Spleen (tissue), 11 donors: ENCODE results near the gene AQP5. TPM values are rescaled to one million over a fixed set of nuclear protein-coding genes. Genes with fewer than 3 reads are reported as not detected.

Experiments
- DNase-seq: peaks from one replicate; pipeline ENCODE4 v3.0.0-alpha.2; 2020
- H3K27ac ChIP-seq, 8 donors: fragments of 200-600 bp; sonication (generic) in 7 of 8; 1 replicate in 4 of 8; 2 replicates in 4 of 8; pipeline versions ENCODE4 v1.5.0 to v1.8.0; 2016 to 2021; ENCODE audit warnings: inconsistent platforms in 4 of 8, mild to moderate bottlenecking in 4 of 8, moderate library complexity in 1 of 8
- H3K27me3 ChIP-seq, 7 donors: fragments of 200-600 bp; sonication (generic) in 6 of 7; replicated peaks in 1 of 7; 1 replicate in 4 of 7; 2 replicates in 3 of 7; pipeline versions ENCODE4 v1.5.0 to v1.8.0; 2016 to 2021; ENCODE audit warnings: inconsistent platforms in 3 of 7, mild to moderate bottlenecking in 1 of 7
- H3K36me3 ChIP-seq, 6 donors: fragments of 200-600 bp; sonication (generic) in 5 of 6; 1 replicate in 4 of 6; 2 replicates in 2 of 6; pipeline versions ENCODE4 v1.5.0 to v1.8.0; 2016 to 2021; ENCODE audit warnings: inconsistent platforms in 2 of 6
- H3K4me1 ChIP-seq, 6 donors: fragments of 200-600 bp; sonication (generic) in 5 of 6; 1 replicate in 3 of 6; 2 replicates in 3 of 6; pipeline versions ENCODE4 v1.5.0 to v1.8.0; 2016 to 2021; ENCODE audit warnings: inconsistent platforms in 3 of 6
- H3K4me3 ChIP-seq, 8 donors: fragments of 200-600 bp; sonication (generic) in 7 of 8; 1 replicate in 4 of 8; 2 replicates in 4 of 8; pipeline versions ENCODE4 v1.5.0 to v1.8.0; 2016 to 2021; ENCODE audit warnings: inconsistent platforms in 4 of 8, mild to moderate bottlenecking in 4 of 8, moderate library complexity in 2 of 8
- H3K9me3 ChIP-seq, 8 donors: fragments of 200-600 bp; sonication (generic) in 7 of 8; 1 replicate in 4 of 8; 2 replicates in 4 of 8; pipeline versions ENCODE4 v1.5.0 to v1.8.0; 2016 to 2021; ENCODE audit warnings: inconsistent platforms in 4 of 8
- CTCF ChIP-seq, 11 experiments: fragments of 200-600 bp in 7 of 11; fragments of 450-650 bp in 4 of 11; sonication (generic) in 4 of 11; IDR thresholded peaks in 8 of 11; conservative IDR thresholded peaks in 3 of 11; 1 replicate in 7 of 11; 2 replicates in 4 of 11; pipeline versions ENCODE4 v1.4.0 to v1.8.0; 2016 to 2021; ENCODE audit warnings: antibody characterized with exemption in 11 of 11, inconsistent platforms in 4 of 11, mild to moderate bottlenecking in 1 of 11
- POLR2A ChIP-seq, 3 donors: fragments of 450-650 bp; IDR thresholded peaks; one replicate each; pipeline ENCODE4 v1.5.1; 2017; ENCODE audit warnings: antibody characterized with exemption in 3 of 3, mild to moderate bottlenecking in 1 of 3
- POLR2AphosphoS5 ChIP-seq, 3 donors: sonication (generic); formaldehyde crosslinking; IDR thresholded peaks; one replicate each; pipeline ENCODE4 v1.5.1; 2017; ENCODE audit warnings: antibody characterized with exemption in 3 of 3
- WGBS, 5 donors: extraction: QIAGEN DNeasy Blood & Tissue Kit in 3 of 5; methylation state at CpG; one replicate each; pipeline versions ENCODE4 v1.1.5 to v1.1.7; 2013 to 2018; 5-methylcytosine and 5-hydroxymethylcytosine counted together
- intact Hi-C: fragments of 100-400 bp; cut with DNase I; formaldehyde crosslinking; loops from one replicate; pipeline ENCODE4 v1.15.0; 2023; ENCODE audit warnings: low total_unique reads
- polyA plus RNA-seq, 3 donors: library from polyadenylated mRNA; stranded (reverse); fragments of 200-250 nt; gene quantifications; one replicate each; pipeline ENCODE4 v1.2.1, GENCODE V29; 2013
- total RNA-seq, 7 donors: library from RNA; depleted of rRNA in 3 of 7; stranded (reverse); fragments of >200 nt in 3 of 7; fragmentation: NEBNext Ultra II Directional in 4 of 7; extraction: Animal tissue kit (Norgen Biotek cat#: 25700) in 4 of 7; gene quantifications; one replicate each; pipeline versions ENCODE4 v1.1.0 to v1.2.1, GENCODE V29; 2016 to 2021
- donor health status: healthy with polysubstance abuse.
- donor health status: DM: no; HTN: no; CAD: no; lungs with moderate emphysema.
- donor health status: DM: no; HTN: no; CAD: no.
- donor health status: Bipolar disorder and iron deficiency.
- donor health status: healthy.
- donor health status: DM: no; HTN: no; CAD: no.
- donor health status: DM: yes; HTN: yes; CAD: no.

AQP5 gene
- total and polyA plus RNA-seq, 10 donors = 0.05 to 0.46 (median 0.30) TPM; not detected in 5

DNA sequence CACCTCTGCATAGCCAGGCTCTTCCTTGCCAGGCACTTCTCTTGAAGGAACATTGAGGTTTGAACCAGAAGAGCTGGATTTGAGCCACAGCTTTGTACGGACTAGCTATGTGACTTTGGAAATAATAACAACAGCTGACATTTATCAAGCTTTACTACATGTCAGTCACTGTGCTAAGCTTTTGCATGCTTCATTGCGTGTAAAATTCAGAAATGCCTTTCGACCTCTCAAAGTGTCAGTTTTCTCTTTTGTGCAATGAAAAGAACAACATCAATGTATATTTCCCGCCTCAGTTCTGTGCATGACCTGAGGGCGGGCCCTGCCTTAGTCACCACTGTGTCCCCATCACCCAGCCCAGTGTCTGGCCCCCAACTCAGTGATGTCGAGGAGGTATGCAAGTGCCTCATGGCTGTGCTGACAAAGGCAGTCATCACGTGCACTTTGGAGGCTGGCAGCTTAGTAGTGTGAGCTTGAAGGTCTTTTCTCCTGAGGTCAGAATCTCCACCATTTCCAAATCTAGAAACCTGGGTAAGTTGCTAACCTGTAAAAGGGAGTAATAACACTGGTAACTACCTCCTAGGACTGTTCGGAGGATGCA, 29.0 kb upstream of the AQP5 start:
- no peak overlapping the region for H3K4me3 ChIP-seq
- intact Hi-C loops = no loop called here
- H3K4me1 ChIP-seq = peaks cover 0 to 4% (median 0%) of the 10 kb centered on the region in 6 donors
- 76 to 88% (median 81%) methylated on average over 8 of the region's 8 CpGs for WGBS, 5 donors
- peaks cover 0 to 11% (median 0%) of the 10 kb centered on the region in 7 donors for H3K27me3 ChIP-seq
- peak overlapping the region in 3 of 8 donors; percentile 28 to 42 (median 32) for H3K27ac ChIP-seq
- DNase-seq = peak; percentile 49
- no peaks in the 10 kb centered on the region for H3K9me3 ChIP-seq
- TF ChIP-seq POLR2AphosphoS5 (IDR thresholded peaks at IDR 0.05) (peak in 2 of 3 donors; percentile 6 to 12), POLR2A (IDR thresholded peaks at IDR 0.05) (no peak), CTCF (IDR thresholded peaks at IDR 0.05 in 8 of 11, conservative IDR thresholded peaks at IDR 0.05 in 3 of 11) (no peak)
- H3K36me3 ChIP-seq = no peaks in the 10 kb centered on the region

- H3K4me3 ChIP-seq = no peak overlapping the region
- peak; percentile 4 for DNase-seq
- 88 to 98% (median 88%) methylated on average over 5 of the region's 5 CpGs for WGBS, 5 donors
- TF ChIP-seq POLR2AphosphoS5 (IDR thresholded peaks at IDR 0.05) = no peak
- TF ChIP-seq CTCF (IDR thresholded peaks at IDR 0.05 in 8 of 11, conservative IDR thresholded peaks at IDR 0.05 in 3 of 11) = no peak
- no peak for TF ChIP-seq POLR2A (IDR thresholded peaks at IDR 0.05)
- intact Hi-C loops = no loop called here
- no peaks in the 10 kb centered on the region for H3K36me3 ChIP-seq
- no peak overlapping the region for H3K27ac ChIP-seq
- peaks cover 0 to 4% (median 0%) of the 10 kb centered on the region in 6 donors for H3K4me1 ChIP-seq
- no peaks in the 10 kb centered on the region for H3K9me3 ChIP-seq
- H3K27me3 ChIP-seq = peaks cover 0 to 11% (median 0%) of the 10 kb centered on the region in 7 donors
Observed at GRCh38 chr12:49933796-49934195, 27.9 kb upstream of the AQP5 start.

GRCh38 chr12:49934505-49934904, 27.2 kb upstream of the AQP5 start:
- no peaks in the 10 kb centered on the region for H3K9me3 ChIP-seq
- intact Hi-C loops = no loop called here
- no peaks in the 10 kb centered on the region for H3K36me3 ChIP-seq
- H3K27me3 ChIP-seq = peaks cover 0 to 4% (median 0%) of the 10 kb centered on the region in 7 donors
- H3K27ac ChIP-seq = no peak overlapping the region
- TF ChIP-seq POLR2A (IDR thresholded peaks at IDR 0.05) = no peak
- TF ChIP-seq CTCF (IDR thresholded peaks at IDR 0.05 in 8 of 11, conservative IDR thresholded peaks at IDR 0.05 in 3 of 11) = no peak
- no peak for TF ChIP-seq POLR2AphosphoS5 (IDR thresholded peaks at IDR 0.05)
- WGBS, 5 donors = 77 to 92% (median 85%) methylated on average over 3 of the region's 3 CpGs
- no peak for DNase-seq
- H3K4me1 ChIP-seq = peaks cover 0 to 4% (median 0%) of the 10 kb centered on the region in 6 donors
- H3K4me3 ChIP-seq = no peak overlapping the region

DNA sequence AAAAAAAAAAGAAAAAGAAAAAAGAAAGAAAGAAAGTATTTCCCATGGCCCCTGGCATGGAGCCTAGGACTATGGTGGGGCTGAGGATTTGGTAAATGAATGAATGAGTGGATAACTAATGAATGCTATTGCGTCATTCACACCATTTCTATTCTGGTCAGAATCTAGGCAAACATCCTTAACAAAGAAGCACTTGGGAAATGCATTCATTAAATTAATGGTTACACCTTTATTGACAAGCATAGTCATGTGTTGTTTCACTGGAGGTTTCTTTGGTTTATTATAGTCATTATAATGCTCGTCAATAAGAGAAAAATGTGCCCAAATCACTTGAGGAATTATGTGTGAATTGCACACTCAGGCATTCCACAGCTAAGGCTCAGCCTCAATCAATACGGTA, 24.7 kb upstream of the AQP5 start:
- intact Hi-C loops = no loop called here
- H3K27ac ChIP-seq = no peak overlapping the region
- no peak overlapping the region for H3K4me3 ChIP-seq
- H3K27me3 ChIP-seq = no peaks in the 10 kb centered on the region
- TF ChIP-seq POLR2AphosphoS5 (IDR thresholded peaks at IDR 0.05) (no peak), CTCF (IDR thresholded peaks at IDR 0.05 in 8 of 11, conservative IDR thresholded peaks at IDR 0.05 in 3 of 11) (no peak), POLR2A (IDR thresholded peaks at IDR 0.05) (no peak)
- WGBS, 5 donors = 80 to 96% (median 93%) methylated on average over 3 of the region's 3 CpGs
- no peak for DNase-seq
- H3K9me3 ChIP-seq = no peaks in the 10 kb centered on the region
- H3K36me3 ChIP-seq = no peaks in the 10 kb centered on the region
- H3K4me1 ChIP-seq = peaks cover 0 to 4% (median 0%) of the 10 kb centered on the region in 6 donors
